NCI-H510A treated with DMSO at 0.1 percent for 48 hours (cell line): ENCODE data around the gene ZNF536.
"Not testable (repeated sequence)": the region's sequence is repeated elsewhere in the genome, so short reads cannot be mapped to it uniquely, and the experiment has no call there.

Experiments
- DNase-seq: peaks from one replicate; lab custom pipeline; 2025; lab: John Stamatoyannopoulos, UW

ZNF536 gene

GRCh38 chr19:30419568-30420180, 47.5 kb downstream of the ZNF536 start:
- no peak for DNase-seq

- DNase-seq = no peak
Measured at GRCh38 chr19:30420316-30420715, 48.1 kb downstream of the ZNF536 start.

GRCh38 chr19:30420881-30421280, 48.7 kb downstream of the ZNF536 start:
- DNase-seq = no peak

GRCh38 chr19:30421571-30421970, 49.4 kb downstream of the ZNF536 start:
- DNase-seq = no peak

- no peak for DNase-seq
Measured at GRCh38 chr19:30423481-30423880, 51.3 kb downstream of the ZNF536 start.

GRCh38 chr19:30425885-30426838, 54.0 kb downstream of the ZNF536 start:
- DNase-seq = no peak

- DNase-seq = no peak
Measured at GRCh38 chr19:30426864-30427263, 54.7 kb downstream of the ZNF536 start.

- no peak for DNase-seq
Measured at GRCh38 chr19:30428092-30428680, 56.0 kb downstream of the ZNF536 start.

GRCh38 chr19:30428844-30429243, 56.7 kb downstream of the ZNF536 start:
- no peak for DNase-seq

GRCh38 chr19:30430206-30430734, 58.1 kb downstream of the ZNF536 start:
- DNase-seq = no peak

GRCh38 chr19:30431591-30431990, 59.4 kb downstream of the ZNF536 start:
- no peak for DNase-seq

GRCh38 chr19:30434797-30435594, 62.8 kb downstream of the ZNF536 start:
- no peak for DNase-seq

GRCh38 chr19:30437869-30438268, 65.7 kb downstream of the ZNF536 start:
- no peak for DNase-seq

- DNase-seq = no peak
Measured at GRCh38 chr19:30439310-30439709, 67.1 kb downstream of the ZNF536 start.

- no peak for DNase-seq
Measured at GRCh38 chr19:30441011-30441410, 68.8 kb downstream of the ZNF536 start.

- DNase-seq = no peak
Measured at GRCh38 chr19:30442674-30443073, 70.5 kb downstream of the ZNF536 start.

GRCh38 chr19:30443531-30444252, 71.5 kb downstream of the ZNF536 start:
- no peak for DNase-seq

GRCh38 chr19:30444253-30444671, 72.1 kb downstream of the ZNF536 start:
- no peak for DNase-seq

GRCh38 chr19:30444686-30445232, 72.6 kb downstream of the ZNF536 start:
- no peak for DNase-seq

- DNase-seq = no peak
Measured at GRCh38 chr19:30445385-30445784, 73.2 kb downstream of the ZNF536 start.

GRCh38 chr19:30446120-30446519, 73.9 kb downstream of the ZNF536 start:
- not testable (repeated sequence) for DNase-seq
